ENCODE measurements around the gene SLC8B1. TPM values are rescaled to one million over a fixed set of nuclear protein-coding genes. Genes with fewer than 3 reads are reported as not detected.
A peak's percentile ranks its signal among the peaks of the same experiment; 100 is the strongest.

Gene SLC8B1
- total and polyA plus RNA-seq, 4 donors = 8.1 to 48.6 (median 39.7) TPM

GRCh38 chr12:113305281-113305856 lies 29.5 kb downstream of the SLC8B1 start:
- Histone ChIP-seq H3K36me3 (ENCODE audit: control insufficient read depth in 1 of 2, insufficient read depth in 2 of 2, low read length in 1 of 2) (peaks cover 0 to 9% of the 10 kb centered on the region in 2 donors), H3K4me1 (ENCODE audit: control insufficient read depth in 1 of 2, insufficient read depth in 2 of 2, low read length in 2 of 2) (no peaks in the 10 kb centered on the region), H3K9me3 (ENCODE audit: control insufficient read depth, low read length) (no peaks in the 10 kb centered on the region), H3K27ac (ENCODE audit: low read depth in 1 of 2, low read length in 2 of 2) (no peak overlapping the region), H3K4me3 (ENCODE audit: low read length in 2 of 2) (no peak overlapping the region), H3K27me3 (ENCODE audit: control insufficient read depth in 1 of 2, insufficient read depth in 2 of 2, low read length in 1 of 2) (no peaks in the 10 kb centered on the region)
- intact Hi-C loops (cut with DNase I) = no loop called here
- DNase-seq (no peak), ATAC-seq (ENCODE audit: low FRiP score) (no peak)
- 93 to 95% methylated on average over 11 of the region's 11 CpGs for WGBS, 2 donors

- Histone ChIP-seq H3K4me1 (ENCODE audit: control insufficient read depth in 1 of 2, insufficient read depth in 2 of 2, low read length in 2 of 2) (peaks cover 0 to 3% of the 10 kb centered on the region in 2 donors), H3K27me3 (ENCODE audit: control insufficient read depth in 1 of 2, insufficient read depth in 2 of 2, low read length in 1 of 2) (no peaks in the 10 kb centered on the region), H3K4me3 (ENCODE audit: low read length in 2 of 2) (no peak overlapping the region), H3K36me3 (ENCODE audit: control insufficient read depth in 1 of 2, insufficient read depth in 2 of 2, low read length in 1 of 2) (peaks cover 0 to 9% of the 10 kb centered on the region in 2 donors), H3K9me3 (ENCODE audit: control insufficient read depth, low read length) (no peaks in the 10 kb centered on the region), H3K27ac (ENCODE audit: low read depth in 1 of 2, low read length in 2 of 2) (no peak overlapping the region)
- intact Hi-C loops (cut with DNase I) = no loop called here
- 84 to 85% methylated on average over 19 of the region's 19 CpGs for WGBS, 2 donors
- DNase-seq (no peak), ATAC-seq (ENCODE audit: low FRiP score) (no peak)
These were observed 31.8 kb downstream of the SLC8B1 start for GRCh38 chr12:113302886-113303640.

GRCh38 chr12:113302466-113302865 lies 32.4 kb downstream of the SLC8B1 start:
- H3K27ac ChIP-seq (ENCODE audit: low read depth in 1 of 2, low read length in 2 of 2) = no peak overlapping the region
- H3K36me3 ChIP-seq (ENCODE audit: control insufficient read depth in 1 of 2, insufficient read depth in 2 of 2, low read length in 1 of 2) = peaks cover 0 to 8% of the 10 kb centered on the region in 2 donors
- no peak overlapping the region for H3K4me3 ChIP-seq (ENCODE audit: low read length in 2 of 2)
- no peaks in the 10 kb centered on the region for H3K27me3 ChIP-seq (ENCODE audit: control insufficient read depth in 1 of 2, insufficient read depth in 2 of 2, low read length in 1 of 2)
- H3K4me1 ChIP-seq (ENCODE audit: control insufficient read depth in 1 of 2, insufficient read depth in 2 of 2, low read length in 2 of 2) = peaks cover 0 to 3% of the 10 kb centered on the region in 2 donors
- ATAC-seq (ENCODE audit: low FRiP score) (no peak), DNase-seq (no peak)
- 93 to 95% methylated on average over 8 of the region's 8 CpGs for WGBS, 2 donors
- intact Hi-C loops (cut with DNase I) = no loop called here
- no peaks in the 10 kb centered on the region for H3K9me3 ChIP-seq (ENCODE audit: control insufficient read depth, low read length)

- intact Hi-C loops (cut with DNase I) = no loop called here
- Histone ChIP-seq H3K27ac (ENCODE audit: low read depth in 1 of 2, low read length in 2 of 2) (no peak overlapping the region), H3K4me3 (ENCODE audit: low read length in 2 of 2) (no peak overlapping the region), H3K9me3 (ENCODE audit: control insufficient read depth, low read length) (no peaks in the 10 kb centered on the region), H3K36me3 (ENCODE audit: control insufficient read depth in 1 of 2, insufficient read depth in 2 of 2, low read length in 1 of 2) (peaks cover 0 to 4% of the 10 kb centered on the region in 2 donors), H3K4me1 (ENCODE audit: control insufficient read depth in 1 of 2, insufficient read depth in 2 of 2, low read length in 2 of 2) (peaks cover 0 to 3% of the 10 kb centered on the region in 2 donors), H3K27me3 (ENCODE audit: control insufficient read depth in 1 of 2, insufficient read depth in 2 of 2, low read length in 1 of 2) (no peaks in the 10 kb centered on the region)
- ATAC-seq (ENCODE audit: low FRiP score) = no peak
- 91 to 94% methylated on average over 6 of the region's 6 CpGs for WGBS, 2 donors
- DNase-seq = no peak
These were observed 33.1 kb downstream of the SLC8B1 start for GRCh38 chr12:113301811-113302210.

- ATAC-seq (ENCODE audit: low FRiP score) (peak; percentile 72), DNase-seq (peak; percentile 85 to 88)
- Histone ChIP-seq H3K27ac (ENCODE audit: low read depth in 1 of 2, low read length in 2 of 2) (peak overlapping the region; percentile 63 to 65), H3K36me3 (ENCODE audit: control insufficient read depth in 1 of 2, insufficient read depth in 2 of 2, low read length in 1 of 2) (peaks cover 0 to 5% of the 10 kb centered on the region in 2 donors), H3K9me3 (ENCODE audit: control insufficient read depth, low read length) (no peaks in the 10 kb centered on the region), H3K27me3 (ENCODE audit: control insufficient read depth in 1 of 2, insufficient read depth in 2 of 2, low read length in 1 of 2) (no peaks in the 10 kb centered on the region), H3K4me1 (ENCODE audit: control insufficient read depth in 1 of 2, insufficient read depth in 2 of 2, low read length in 2 of 2) (peaks cover 0 to 3% of the 10 kb centered on the region in 2 donors), H3K4me3 (ENCODE audit: low read length in 2 of 2) (no peak overlapping the region)
- WGBS, 2 donors = 7 to 11% methylated on average over 14 of the region's 14 CpGs
- intact Hi-C loops (cut with DNase I) = loop anchor here in 1 of 2 donors (2.0 kb wide), 1 partner anchor 105 kb away; no protein-coding TSS in a partner anchor
These were observed 35.2 kb downstream of the SLC8B1 start for GRCh38 chr12:113299619-113300237.

- peak overlapping the region; percentile 63 to 65 for H3K27ac ChIP-seq (ENCODE audit: low read depth in 1 of 2, low read length in 2 of 2)
- ATAC-seq (ENCODE audit: low FRiP score) (peak; percentile 64), DNase-seq (peak; percentile 81 to 87)
- no peak overlapping the region for H3K4me3 ChIP-seq (ENCODE audit: low read length in 2 of 2)
- peaks cover 0 to 3% of the 10 kb centered on the region in 2 donors for H3K4me1 ChIP-seq (ENCODE audit: control insufficient read depth in 1 of 2, insufficient read depth in 2 of 2, low read length in 2 of 2)
- H3K9me3 ChIP-seq (ENCODE audit: control insufficient read depth, low read length) = no peaks in the 10 kb centered on the region
- intact Hi-C loops (cut with DNase I) = loop anchor here in 1 of 2 donors (2.0 kb wide), 1 partner anchor 104 kb away; no protein-coding TSS in a partner anchor
- peaks cover 0 to 5% of the 10 kb centered on the region in 2 donors for H3K36me3 ChIP-seq (ENCODE audit: control insufficient read depth in 1 of 2, insufficient read depth in 2 of 2, low read length in 1 of 2)
- 8 to 11% methylated on average over 20 of the region's 20 CpGs for WGBS, 2 donors
- no peaks in the 10 kb centered on the region for H3K27me3 ChIP-seq (ENCODE audit: control insufficient read depth in 1 of 2, insufficient read depth in 2 of 2, low read length in 1 of 2)
These were observed 35.9 kb downstream of the SLC8B1 start for GRCh38 chr12:113298861-113299545.

- H3K27ac ChIP-seq (ENCODE audit: low read depth in 1 of 2, low read length in 2 of 2) = peak overlapping the region; percentile 43 to 65
- H3K27me3 ChIP-seq (ENCODE audit: control insufficient read depth in 1 of 2, insufficient read depth in 2 of 2, low read length in 1 of 2) = no peaks in the 10 kb centered on the region
- DNase-seq (no peak), ATAC-seq (ENCODE audit: low FRiP score) (no peak)
- H3K36me3 ChIP-seq (ENCODE audit: control insufficient read depth in 1 of 2, insufficient read depth in 2 of 2, low read length in 1 of 2) = peaks cover 0 to 5% of the 10 kb centered on the region in 2 donors
- H3K4me3 ChIP-seq (ENCODE audit: low read length in 2 of 2) = no peak overlapping the region
- WGBS, 2 donors = 82 to 87% methylated on average over 5 of the region's 5 CpGs
- intact Hi-C loops (cut with DNase I) = loop anchor here in 1 of 2 donors (2.0 kb wide), 1 partner anchor 104 kb away; no protein-coding TSS in a partner anchor
- no peaks in the 10 kb centered on the region for H3K9me3 ChIP-seq (ENCODE audit: control insufficient read depth, low read length)
- H3K4me1 ChIP-seq (ENCODE audit: control insufficient read depth in 1 of 2, insufficient read depth in 2 of 2, low read length in 2 of 2) = peaks cover 0 to 3% of the 10 kb centered on the region in 2 donors
These were observed 36.5 kb downstream of the SLC8B1 start for GRCh38 chr12:113298472-113298817.

Measured in aorta (tissue), 5 donors.